T-cell (primary cell): ENCODE measurements around the gene MYO1F. TPM values are rescaled to one million over a fixed set of nuclear protein-coding genes. Genes with fewer than 3 reads are reported as not detected.
A peak's percentile ranks its signal among the peaks of the same experiment; 100 is the strongest.
"Not testable (repeated sequence)": the region's sequence is repeated elsewhere in the genome, so short reads cannot be mapped to it uniquely, and the experiment has no call there.

Experiments used
- ATAC-seq, 4 experiments: fragments of 200-7000 bp in 3 of 4; fragments of 150-1000 bp in 1 of 4; cut with Tn5 transposase; replicated peaks in 1 of 4; 1 replicate in 3 of 4; 2 replicates in 1 of 4; pipeline ENCODE4 v1.10.0; 2021; ENCODE audit warnings: moderate library complexity in 3 of 4, mild to moderate bottlenecking in 2 of 4, moderate number of reproducible peaks in 1 of 4
- CTCF ChIA-PET, 2 donors: fragments of 300-600 bp; sonication (Branson Sonifier 250); formaldehyde crosslinking; loops; one replicate each; lab custom pipeline; 2022; ENCODE audit warnings: antibody characterized with exemption in 2 of 2; lab: Charles Lee
- POLR2A ChIA-PET, 2 donors: fragments of 300-600 bp; sonication (Branson Sonifier 250); formaldehyde crosslinking; loops; one replicate each; lab custom pipeline; 2022; ENCODE audit warnings: antibody characterized with exemption in 2 of 2; lab: Charles Lee
- DNase-seq, 35 experiments: peaks; one replicate each; pipeline versions ENCODE4 v3.0.0 to v3.0.0-alpha.2; 2013 to 2023
- H3K27ac ChIP-seq: one replicate; pipeline ENCODE4 v1.5.1; 2013; ENCODE audit warnings: low read length
- H3K27me3 ChIP-seq, 2 experiments: replicated peaks in 1 of 2; 1 replicate in 1 of 2; 2 replicates in 1 of 2; pipeline versions ENCODE4 v1.6.1 to v1.7.0; 2013; ENCODE audit warnings: low read length in 1 of 2, mixed read lengths in 1 of 2; ENCODE audit not compliant: control insufficient read depth in 2 of 2, insufficient read depth in 2 of 2; ENCODE audit errors: extremely low read depth in 1 of 2
- H3K36me3 ChIP-seq, 2 donors: 1 replicate in 1 of 2; 2 replicates in 1 of 2; pipeline versions ENCODE4 v1.6.1 to v1.7.0; 2013; ENCODE audit warnings: low read length in 1 of 2; ENCODE audit not compliant: control insufficient read depth in 2 of 2, insufficient read depth in 1 of 2; ENCODE audit errors: extremely low read depth in 1 of 2
- H3K4me1 ChIP-seq, 2 experiments: 1 replicate in 1 of 2; 2 replicates in 1 of 2; pipeline versions ENCODE4 v1.6.1 to v1.7.0; 2013; ENCODE audit warnings: low read length in 2 of 2, mixed read lengths in 1 of 2; ENCODE audit not compliant: insufficient read depth in 2 of 2, control insufficient read depth in 1 of 2; ENCODE audit errors: extremely low read depth in 1 of 2
- H3K4me3 ChIP-seq, 2 donors: 1 replicate in 1 of 2; 2 replicates in 1 of 2; pipeline versions ENCODE4 v1.5.1 to v1.7.0; 2013; ENCODE audit warnings: mild to moderate bottlenecking in 2 of 2, low read length in 1 of 2, moderate library complexity in 1 of 2; ENCODE audit not compliant: control insufficient read depth in 1 of 2; ENCODE audit errors: extremely low read depth in 1 of 2
- H3K9me3 ChIP-seq: 2 replicates; pipeline ENCODE4 v1.7.0; 2013
- H3K27ac Mint-ChIP-seq, 2 donors: one replicate each; pipeline ENCODE4 v1.8.0; 2020 to 2021; ENCODE audit warnings: mild to moderate bottlenecking in 2 of 2, mixed read lengths in 2 of 2
- H3K27me3 Mint-ChIP-seq, 2 donors: one replicate each; pipeline ENCODE4 v1.8.0; 2021 to 2022; ENCODE audit warnings: mixed read lengths in 2 of 2
- H3K36me3 Mint-ChIP-seq: one replicate; pipeline ENCODE4 v1.8.0; 2021; ENCODE audit warnings: mixed read lengths
- H3K4me1 Mint-ChIP-seq, 3 donors: one replicate each; pipeline ENCODE4 v1.8.0; 2020 to 2022; ENCODE audit warnings: mixed read lengths in 3 of 3, mild to moderate bottlenecking in 1 of 3
- H3K4me3 Mint-ChIP-seq, 3 donors: one replicate each; pipeline ENCODE4 v1.8.0; 2020 to 2022; ENCODE audit warnings: mild to moderate bottlenecking in 3 of 3, mixed read lengths in 3 of 3, moderate library complexity in 3 of 3
- H3K9me3 Mint-ChIP-seq, 3 donors: one replicate each; pipeline ENCODE4 v1.8.0; 2020 to 2022; ENCODE audit warnings: mixed read lengths in 3 of 3
- WGBS: methylation state at CpG from one replicate; pipeline ENCODE4 v1.1.5; 2013; ENCODE audit warnings: missing lambda C conversion rate; ENCODE audit not compliant: insufficient coverage; 5-methylcytosine and 5-hydroxymethylcytosine counted together
- total RNA-seq, 35 experiments: library from RNA in 6 of 35; stranded (reverse) in 6 of 35; fragments of 120-200 nt in 1 of 35; gene quantifications; one replicate each; pipeline versions ENCODE4 v1.2.1 to v1.2.4 and lab custom pipeline; 2013 to 2026

Gene MYO1F
- total RNA-seq, 5 donors from 2014 or later (not counting 1 experiment from before 2014, with no cell fraction given) = 109 to 363 (median 277) TPM

GRCh38 chr19:8558325-8558724 lies 18.9 kb downstream of the MYO1F start:
- peaks cover 28 to 43% (median 29%) of the 10 kb centered on the region in 3 donors for H3K4me1 Mint-ChIP-seq
- no peak overlapping the region for H3K4me3 ChIP-seq
- no peaks in the 10 kb centered on the region for H3K27me3 Mint-ChIP-seq
- peak overlapping the region; percentile 35 for H3K27ac ChIP-seq
- ChIA-PET CTCF (interaction anchor here in 1 of 2 donors (0.9 to 1.3 kb wide), 2 partner anchors 13 to 137 kb away, joined by 3 read pairs; no protein-coding TSS in a partner anchor), POLR2A (no interaction called here)
- H3K27ac Mint-ChIP-seq = peak overlapping the region; percentile 56 to 84
- H3K27me3 ChIP-seq = no peaks in the 10 kb centered on the region
- H3K36me3 ChIP-seq = peaks cover 0 to 28% of the 10 kb centered on the region in 2 donors
- H3K9me3 ChIP-seq = no peaks in the 10 kb centered on the region
- H3K4me1 ChIP-seq = peaks cover 0 to 52% of the 10 kb centered on the region in 2 experiments
- 86% methylated on average over 1 of the region's 2 CpGs for WGBS
- ATAC-seq (no peak), DNase-seq (no peak)
- H3K9me3 Mint-ChIP-seq = no peaks in the 10 kb centered on the region
- peaks cover 7% of the 10 kb centered on the region for H3K36me3 Mint-ChIP-seq
- H3K4me3 Mint-ChIP-seq = no peak overlapping the region

DNA sequence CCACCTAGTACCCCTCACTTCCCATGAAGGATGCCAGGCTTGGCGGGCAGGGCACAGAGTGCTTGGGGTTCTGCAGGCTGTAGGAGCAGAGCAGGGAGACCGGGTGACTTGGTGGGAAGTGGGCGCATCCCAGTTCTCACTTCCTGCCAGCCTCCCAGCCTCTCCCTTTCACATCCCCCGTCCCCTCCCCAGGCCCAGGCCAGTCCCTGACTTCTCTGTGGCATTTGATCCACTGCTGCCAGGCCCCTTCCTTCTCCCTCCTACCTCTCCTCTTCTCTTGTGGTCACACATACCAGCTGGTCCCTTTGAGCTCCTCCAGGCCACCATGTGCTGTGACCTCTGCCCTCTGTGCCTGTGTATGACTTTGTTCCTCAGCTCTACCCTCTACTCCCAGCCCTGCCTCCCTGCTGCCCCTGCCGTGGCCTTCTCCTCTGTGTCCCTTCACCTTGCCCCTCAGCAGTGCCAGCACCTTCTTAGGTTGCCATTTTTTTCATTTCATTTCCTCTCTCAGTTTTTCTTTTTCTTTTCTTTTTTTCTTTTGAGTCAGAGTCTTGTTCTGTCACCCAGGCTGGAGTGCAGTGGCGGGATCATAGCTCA lies 19.5 kb downstream of the MYO1F start:
- Mint-ChIP-seq H3K4me3 (no peak overlapping the region), H3K4me1 (peaks cover 29 to 43% (median 32%) of the 10 kb centered on the region in 3 donors), H3K36me3 (peaks cover 13% of the 10 kb centered on the region), H3K27me3 (no peaks in the 10 kb centered on the region), H3K27ac (peak overlapping the region; percentile 84 to 88), H3K9me3 (no peaks in the 10 kb centered on the region)
- DNase-seq = no peak
- Histone ChIP-seq H3K4me3 (no peak overlapping the region), H3K9me3 (no peaks in the 10 kb centered on the region), H3K36me3 (peaks cover 0 to 34% of the 10 kb centered on the region in 2 donors), H3K27ac (peak overlapping the region; percentile 35), H3K27me3 (no peaks in the 10 kb centered on the region), H3K4me1 (peaks cover 0 to 49% of the 10 kb centered on the region in 2 experiments)
- POLR2A ChIA-PET = no interaction called here
- WGBS = 84% methylated on average over 3 of the region's 6 CpGs
- ATAC-seq = peak in 1 of 4 experiments; percentile 23
- CTCF ChIA-PET = interaction anchor here in 1 of 2 donors (1.3 kb wide), 1 partner anchor 13 kb away, joined by 3 read pairs; no protein-coding TSS in a partner anchor

GRCh38 chr19:8553729-8554128 lies 23.5 kb downstream of the MYO1F start:
- Mint-ChIP-seq H3K4me1 (peaks cover 19 to 22% (median 19%) of the 10 kb centered on the region in 3 donors), H3K36me3 (peaks cover 24% of the 10 kb centered on the region)
- H3K27me3 ChIP-seq, H3K4me3 Mint-ChIP-seq, ATAC-seq, POLR2A ChIA-PET, H3K27me3 Mint-ChIP-seq, H3K27ac ChIP-seq, H3K9me3 Mint-ChIP-seq, H3K27ac Mint-ChIP-seq, H3K9me3 ChIP-seq, DNase-seq, H3K4me3 ChIP-seq, CTCF ChIA-PET: not testable (repeated sequence)
- Histone ChIP-seq H3K36me3 (peaks cover 0 to 57% of the 10 kb centered on the region in 2 donors), H3K4me1 (peaks cover 0 to 19% of the 10 kb centered on the region in 2 experiments)
- WGBS = no CpG with 5 or more reads among the region's 7 CpGs

DNA sequence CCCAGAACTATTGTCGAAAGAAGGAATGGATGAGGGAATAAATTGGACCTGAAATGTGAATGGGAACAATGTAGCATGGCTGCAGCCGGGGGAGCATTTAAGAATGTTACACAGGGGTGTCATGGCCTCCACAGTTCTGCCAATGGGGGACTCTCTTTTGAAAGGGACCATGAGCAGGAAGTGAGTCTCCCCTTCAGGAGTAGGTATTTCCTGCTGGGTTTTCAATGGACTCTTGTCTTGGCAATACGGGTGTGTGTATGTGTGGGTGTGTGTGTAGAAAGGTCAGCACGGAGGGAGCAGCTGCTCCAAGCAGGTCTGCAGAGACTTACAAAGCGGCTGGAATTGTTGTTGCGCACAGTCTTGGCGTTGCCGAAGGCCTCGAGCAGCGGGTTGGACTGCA lies 24.4 kb downstream of the MYO1F start:
- Histone ChIP-seq H3K27ac (no peak overlapping the region), H3K27me3 (no peaks in the 10 kb centered on the region), H3K4me1 (peaks cover 0 to 10% of the 10 kb centered on the region in 2 experiments), H3K9me3 (no peaks in the 10 kb centered on the region), H3K4me3 (no peak overlapping the region), H3K36me3 (peaks cover 0 to 59% of the 10 kb centered on the region in 2 donors)
- DNase-seq (no peak), ATAC-seq (no peak)
- no peak overlapping the region for H3K4me3 Mint-ChIP-seq
- H3K27ac Mint-ChIP-seq = peak overlapping the region; percentile 12 to 49
- H3K9me3 Mint-ChIP-seq = no peaks in the 10 kb centered on the region
- WGBS = 94% methylated on average over 9 of the region's 10 CpGs
- H3K27me3 Mint-ChIP-seq = no peaks in the 10 kb centered on the region
- peaks cover 29% of the 10 kb centered on the region for H3K36me3 Mint-ChIP-seq
- ChIA-PET CTCF (no interaction called here), POLR2A (no interaction called here)
- H3K4me1 Mint-ChIP-seq = peaks cover 10 to 15% (median 11%) of the 10 kb centered on the region in 3 donors

GRCh38 chr19:8550070-8550469 lies 27.2 kb downstream of the MYO1F start:
- H3K4me3 Mint-ChIP-seq = no peak overlapping the region
- ATAC-seq = no peak
- H3K4me1 Mint-ChIP-seq = peaks cover 4 to 8% (median 4%) of the 10 kb centered on the region in 3 donors
- H3K36me3 ChIP-seq = peaks cover 0 to 69% of the 10 kb centered on the region in 2 donors
- no peak for DNase-seq
- 97% methylated on average over 13 of the region's 15 CpGs for WGBS
- H3K27me3 Mint-ChIP-seq = no peaks in the 10 kb centered on the region
- no peaks in the 10 kb centered on the region for H3K9me3 Mint-ChIP-seq
- CTCF ChIA-PET = no interaction called here
- peaks cover 35% of the 10 kb centered on the region for H3K36me3 Mint-ChIP-seq
- H3K4me1 ChIP-seq = no peaks in the 10 kb centered on the region
- H3K4me3 ChIP-seq = no peak overlapping the region
- no peak overlapping the region for H3K27ac ChIP-seq
- H3K27ac Mint-ChIP-seq = no peak overlapping the region
- H3K27me3 ChIP-seq = no peaks in the 10 kb centered on the region
- H3K9me3 ChIP-seq = no peaks in the 10 kb centered on the region
- POLR2A ChIA-PET = no interaction called here

GRCh38 chr19:8545743-8546142 lies 31.5 kb downstream of the MYO1F start:
- Mint-ChIP-seq H3K27me3 (no peaks in the 10 kb centered on the region), H3K4me3 (no peak overlapping the region), H3K27ac (peak overlapping the region in 1 of 2 donors; percentile 16), H3K4me1 (peaks cover 0 to 3% (median 0%) of the 10 kb centered on the region in 3 donors), H3K9me3 (no peaks in the 10 kb centered on the region), H3K36me3 (peaks cover 15% of the 10 kb centered on the region)
- DNase-seq = no peak
- Histone ChIP-seq H3K27me3 (no peaks in the 10 kb centered on the region), H3K36me3 (peaks cover 0 to 54% of the 10 kb centered on the region in 2 donors), H3K4me1 (no peaks in the 10 kb centered on the region), H3K27ac (no peak overlapping the region), H3K4me3 (no peak overlapping the region), H3K9me3 (no peaks in the 10 kb centered on the region)
- ChIA-PET POLR2A (no interaction called here), CTCF (no interaction called here)
- 100% methylated on average over 2 of the region's 8 CpGs for WGBS
- ATAC-seq = no peak
